Measurements from ENCODE around the gene COASY.
"Not testable (repeated sequence)": the region's sequence is repeated elsewhere in the genome, so short reads cannot be mapped to it uniquely, and the experiment has no call there.

COASY gene

GRCh38 chr17:42608305-42609181, 46.6 kb downstream of the COASY start:
- DNase-seq (ENCODE audit: low read depth): no peak
- peak overlapping the region; percentile 99 for H3K4me3 ChIP-seq (replicated peaks; ENCODE audit: low read depth, low read length)
- no peak for TF ChIP-seq CTCF (IDR thresholded peaks at IDR 0.05; ENCODE audit: low read length, missing control alignments)

- H3K4me3 ChIP-seq (replicated peaks; ENCODE audit: low read depth, low read length): peak within 1 kb of the TSS; percentile 99
- peak; percentile 99 for DNase-seq (ENCODE audit: low read depth)
- peak; percentile 44 for TF ChIP-seq CTCF (IDR thresholded peaks at IDR 0.05; ENCODE audit: low read length, missing control alignments)
These were observed 47.4 kb downstream of the COASY start, which contains the start of the genes RETREG3 and TUBG1 for GRCh38 chr17:42609182-42609813. Gene RETREG3 (minus strand): TSS chr17:42609374. CDS start chr17:42609324, 50 bp downstream. Gene TUBG1 (plus strand): TSS chr17:42609683. CDS start chr17:42609738, 55 bp downstream.

GRCh38 chr17:42609814-42610801, 48.2 kb downstream of the COASY start:
- DNase-seq (ENCODE audit: low read depth): not testable (repeated sequence)
- H3K4me3 ChIP-seq (replicated peaks; ENCODE audit: low read depth, low read length): peak overlapping the region; percentile 99

- no peak overlapping the region for H3K4me3 ChIP-seq (replicated peaks; ENCODE audit: low read depth, low read length)
- no peak for DNase-seq (ENCODE audit: low read depth)
- no peak for TF ChIP-seq CTCF (IDR thresholded peaks at IDR 0.05; ENCODE audit: low read length, missing control alignments)
These were observed 50.1 kb downstream of the COASY start for GRCh38 chr17:42612013-42612412.

GRCh38 chr17:42613699-42614295, 51.8 kb downstream of the COASY start:
- H3K4me3 ChIP-seq (replicated peaks; ENCODE audit: low read depth, low read length): no peak overlapping the region
- no peak for TF ChIP-seq CTCF (IDR thresholded peaks at IDR 0.05; ENCODE audit: low read length, missing control alignments)
- DNase-seq (ENCODE audit: low read depth): no peak

Measured in fibroblast of pulmonary artery (primary cell).